Activated naive CD4-positive, alpha-beta T cell treated with anti-CD3 and anti-CD28 coated beads, Interleukin-2, amount 50 U/mL, for 24 hours (primary cell): Measurements from ENCODE around the gene RNF167.

Experiments used
- H3K27ac Mint-ChIP-seq: one replicate; pipeline ENCODE4 v1.8.0; 2021; ENCODE audit warnings: mild to moderate bottlenecking, mixed read lengths
- H3K27me3 Mint-ChIP-seq: one replicate; pipeline ENCODE4 v1.8.0; 2021; ENCODE audit warnings: mixed read lengths
- H3K36me3 Mint-ChIP-seq: one replicate; pipeline ENCODE4 v1.8.0; 2021; ENCODE audit warnings: mixed read lengths
- H3K4me1 Mint-ChIP-seq: one replicate; pipeline ENCODE4 v1.8.0; 2021; ENCODE audit warnings: mixed read lengths
- H3K4me3 Mint-ChIP-seq: one replicate; pipeline ENCODE4 v1.8.0; 2021; ENCODE audit warnings: mild to moderate bottlenecking, mixed read lengths
- H3K9me3 Mint-ChIP-seq: one replicate; pipeline ENCODE4 v1.8.0; 2021; ENCODE audit warnings: mixed read lengths

RNF167 gene

DNA sequence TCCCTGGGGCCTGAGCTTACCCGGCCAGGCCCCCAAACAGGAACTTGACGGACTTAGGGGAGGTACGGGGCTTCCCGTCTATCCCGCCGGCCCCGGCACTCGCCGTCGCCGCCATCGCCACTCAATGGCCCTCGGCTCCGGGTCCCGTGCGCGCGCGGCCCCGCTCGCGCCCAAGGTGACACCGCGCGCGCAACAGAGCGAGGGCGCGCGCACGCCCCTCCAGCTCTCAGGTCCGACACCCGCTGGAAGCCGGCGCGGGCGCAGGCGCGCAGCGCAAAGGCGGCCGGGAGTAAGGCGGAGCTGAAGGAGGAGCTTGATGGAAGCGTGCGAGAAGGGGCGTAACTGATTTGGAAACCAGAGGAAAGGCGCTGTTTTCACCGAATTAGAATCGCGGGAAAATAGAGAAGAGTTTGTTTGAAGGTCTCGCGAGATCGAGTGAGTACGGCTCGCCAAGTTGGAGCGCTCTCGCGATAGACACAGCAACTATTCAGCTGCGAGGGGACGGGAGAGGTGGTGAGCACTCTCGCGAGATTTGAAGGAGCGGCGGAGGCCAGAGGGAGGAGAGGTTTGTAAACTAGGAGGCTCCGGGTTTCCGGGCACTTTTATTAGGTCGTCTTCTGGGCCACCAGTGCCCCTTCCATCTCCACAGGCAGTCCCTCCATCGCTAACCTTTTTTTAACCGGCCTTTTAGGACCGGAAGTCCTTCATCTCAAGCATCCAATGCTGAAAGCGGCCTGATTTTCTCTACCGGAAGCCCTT is at the start of gene RNF167, which contains the start of gene SLC25A11:
Gene RNF167 (plus strand): TSS at position 473 of the 759 bp plus-strand sequence. CDS start 642 bp downstream, outside the sequence.
Gene SLC25A11 (minus strand): TSS at position 251 of the 759 bp plus-strand sequence. CDS start 136 bp downstream, at position 115.
- Mint-ChIP-seq H3K36me3 (peaks cover 14% of the 10 kb centered on the region), H3K4me1 (peaks cover 66% of the 10 kb centered on the region), H3K4me3 (peak within 1 kb of the TSS; percentile 94), H3K9me3 (no peaks in the 10 kb centered on the region), H3K27me3 (no peaks in the 10 kb centered on the region), H3K27ac (peak within 1 kb of the TSS; percentile 99)

GRCh38 chr17:4891411-4892410 is 48.4 kb upstream of the RNF167 start:
- Mint-ChIP-seq H3K4me1 (peaks cover 4% of the 10 kb centered on the region), H3K9me3 (no peaks in the 10 kb centered on the region), H3K27me3 (no peaks in the 10 kb centered on the region), H3K36me3 (peaks cover 4% of the 10 kb centered on the region), H3K27ac (no peak overlapping the region), H3K4me3 (no peak overlapping the region)

DNA sequence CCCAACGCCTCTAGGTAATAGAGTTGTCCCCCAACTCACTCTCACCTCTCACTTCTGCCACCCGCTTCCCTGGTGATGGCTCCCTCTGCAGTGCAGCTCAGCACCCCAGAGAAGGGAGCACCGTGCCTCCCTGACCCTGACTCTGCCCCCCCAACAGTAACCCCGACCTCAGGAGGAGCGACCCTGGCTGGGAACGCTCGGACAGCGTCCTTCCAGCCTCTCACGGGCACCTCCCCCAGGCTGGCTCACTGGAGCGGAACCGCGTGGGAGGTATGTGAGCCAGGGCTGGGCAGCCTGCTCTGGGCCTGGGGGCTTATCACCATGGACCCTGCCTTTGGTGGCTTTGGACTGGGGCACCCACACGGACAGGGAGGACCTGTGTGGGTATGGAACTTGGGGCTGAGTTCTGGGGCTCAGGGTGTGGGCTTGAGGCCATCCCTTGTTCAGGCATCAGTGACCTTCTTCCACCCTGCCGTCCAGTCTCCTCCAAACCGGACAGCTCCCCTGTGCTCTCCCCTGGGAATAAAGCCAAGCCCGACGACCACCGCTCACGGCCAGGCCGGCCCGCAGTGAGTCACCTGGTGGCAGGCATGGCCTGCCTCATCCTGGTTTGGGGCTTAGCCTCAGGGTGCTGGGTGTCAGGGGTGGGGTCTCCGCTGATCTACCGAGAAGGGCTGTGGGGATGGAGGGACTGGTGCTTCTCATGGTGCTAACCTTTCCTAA is 47.4 kb upstream of the RNF167 start:
- peaks cover 4% of the 10 kb centered on the region for H3K36me3 Mint-ChIP-seq
- no peaks in the 10 kb centered on the region for H3K9me3 Mint-ChIP-seq
- no peak overlapping the region for H3K4me3 Mint-ChIP-seq
- H3K27me3 Mint-ChIP-seq = no peaks in the 10 kb centered on the region
- H3K4me1 Mint-ChIP-seq = peaks cover 4% of the 10 kb centered on the region
- H3K27ac Mint-ChIP-seq = no peak overlapping the region

DNA sequence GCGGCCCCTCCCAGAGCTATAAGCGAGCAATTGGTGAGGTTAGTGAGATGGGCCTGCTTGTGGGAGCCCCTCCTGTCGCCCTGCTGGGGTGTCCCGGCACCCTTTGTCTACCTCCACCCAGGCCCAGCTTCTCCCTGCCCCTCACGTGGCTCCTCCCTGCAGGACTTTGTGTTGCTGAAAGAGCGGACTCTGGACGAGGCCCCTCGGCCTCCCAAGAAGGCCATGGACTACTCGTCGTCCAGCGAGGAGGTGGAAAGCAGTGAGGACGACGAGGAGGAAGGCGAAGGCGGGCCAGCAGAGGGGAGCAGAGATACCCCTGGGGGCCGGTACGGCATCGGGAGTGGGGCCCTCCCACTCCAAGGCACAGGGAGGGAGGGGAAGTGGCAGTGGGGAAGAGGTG is 46.8 kb upstream of the RNF167 start:
- H3K27ac Mint-ChIP-seq = no peak overlapping the region
- no peaks in the 10 kb centered on the region for H3K27me3 Mint-ChIP-seq
- peaks cover 4% of the 10 kb centered on the region for H3K36me3 Mint-ChIP-seq
- H3K9me3 Mint-ChIP-seq = no peaks in the 10 kb centered on the region
- H3K4me3 Mint-ChIP-seq = no peak overlapping the region
- peaks cover 5% of the 10 kb centered on the region for H3K4me1 Mint-ChIP-seq

DNA sequence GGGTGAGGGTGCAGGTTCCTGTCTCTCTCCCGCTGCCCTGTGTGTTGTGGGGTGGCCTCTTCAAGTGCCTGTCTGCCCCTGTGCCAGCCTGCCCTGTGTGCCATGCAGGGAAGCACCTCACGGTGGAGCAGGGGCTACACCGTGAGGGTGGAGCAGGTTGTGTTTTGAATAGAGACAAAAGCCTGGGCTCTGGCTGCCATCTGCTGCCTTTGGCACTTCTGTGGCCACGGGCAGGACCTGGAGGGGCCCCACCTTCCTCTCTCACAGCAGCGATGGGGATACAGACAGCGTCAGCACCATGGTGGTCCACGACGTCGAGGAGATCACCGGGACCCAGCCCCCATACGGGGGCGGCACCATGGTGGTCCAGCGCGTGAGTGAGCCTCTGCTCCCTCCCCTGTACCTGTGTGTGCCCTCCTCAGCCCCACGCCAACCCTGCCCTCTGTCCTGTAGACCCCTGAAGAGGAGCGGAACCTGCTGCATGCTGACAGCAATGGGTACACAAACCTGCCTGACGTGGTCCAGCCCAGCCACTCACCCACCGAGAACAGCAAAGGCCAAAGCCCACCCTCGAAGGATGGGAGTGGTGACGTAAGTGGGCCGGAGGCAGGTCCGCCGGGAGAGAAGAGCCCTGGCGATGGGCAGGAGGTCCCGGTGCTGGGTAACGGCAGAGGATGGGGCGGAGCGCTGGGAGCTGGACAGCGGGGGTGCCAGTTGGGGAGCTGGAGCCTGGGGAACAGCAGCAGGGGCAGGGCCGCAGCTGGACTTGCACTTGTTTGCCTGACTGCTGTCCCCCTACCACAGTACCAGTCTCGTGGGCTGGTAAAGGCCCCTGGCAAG is 46.1 kb upstream of the RNF167 start:
- Mint-ChIP-seq H3K36me3 (peaks cover 4% of the 10 kb centered on the region), H3K27ac (no peak overlapping the region), H3K27me3 (no peaks in the 10 kb centered on the region), H3K4me3 (no peak overlapping the region), H3K4me1 (peaks cover 9% of the 10 kb centered on the region), H3K9me3 (no peaks in the 10 kb centered on the region)

- peaks cover 13% of the 10 kb centered on the region for H3K4me1 Mint-ChIP-seq
- no peaks in the 10 kb centered on the region for H3K27me3 Mint-ChIP-seq
- no peak overlapping the region for H3K27ac Mint-ChIP-seq
- H3K4me3 Mint-ChIP-seq = no peak overlapping the region
- no peaks in the 10 kb centered on the region for H3K9me3 Mint-ChIP-seq
- H3K36me3 Mint-ChIP-seq = peaks cover 2% of the 10 kb centered on the region
Observed at GRCh38 chr17:4895121-4895520, 44.9 kb upstream of the RNF167 start.

DNA sequence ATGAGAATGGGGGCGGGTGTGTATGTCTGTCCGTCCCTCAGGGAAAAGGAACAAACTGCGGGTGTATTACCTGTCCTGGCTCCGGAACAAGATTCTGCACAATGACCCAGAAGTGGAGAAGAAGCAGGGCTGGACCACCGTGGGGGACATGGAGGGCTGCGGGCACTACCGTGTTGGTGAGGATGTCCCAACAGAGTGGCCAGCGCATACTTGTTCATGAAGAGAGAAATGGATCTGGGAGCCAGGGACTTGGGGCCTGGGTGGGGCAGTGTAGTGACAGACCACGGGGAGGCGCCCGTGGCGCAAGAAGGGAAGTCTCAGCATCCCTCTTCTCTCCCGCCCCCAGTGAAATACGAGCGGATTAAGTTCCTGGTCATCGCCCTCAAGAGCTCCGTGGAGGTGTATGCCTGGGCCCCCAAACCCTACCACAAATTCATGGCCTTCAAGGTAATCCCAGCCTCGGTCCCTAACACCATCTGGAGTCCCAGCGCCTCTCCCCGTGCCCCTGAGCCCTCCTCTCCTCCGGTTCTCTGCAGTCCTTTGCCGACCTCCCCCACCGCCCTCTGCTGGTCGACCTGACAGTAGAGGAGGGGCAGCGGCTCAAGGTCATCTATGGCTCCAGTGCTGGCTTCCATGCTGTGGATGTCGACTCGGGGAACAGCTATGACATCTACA is 44.3 kb upstream of the RNF167 start:
- H3K9me3 Mint-ChIP-seq = no peaks in the 10 kb centered on the region
- no peak overlapping the region for H3K4me3 Mint-ChIP-seq
- H3K27me3 Mint-ChIP-seq = no peaks in the 10 kb centered on the region
- H3K4me1 Mint-ChIP-seq = peaks cover 13% of the 10 kb centered on the region
- H3K36me3 Mint-ChIP-seq = no peaks in the 10 kb centered on the region
- H3K27ac Mint-ChIP-seq = no peak overlapping the region

- H3K36me3 Mint-ChIP-seq = no peaks in the 10 kb centered on the region
Observed at GRCh38 chr17:4896332-4897197, 43.5 kb upstream of the RNF167 start.

GRCh38 chr17:4897198-4897687 is 42.8 kb upstream of the RNF167 start:
- H3K4me1 Mint-ChIP-seq = peaks cover 15% of the 10 kb centered on the region
- H3K27ac Mint-ChIP-seq = no peak overlapping the region
- H3K4me3 Mint-ChIP-seq = no peak overlapping the region
- H3K9me3 Mint-ChIP-seq = no peaks in the 10 kb centered on the region
- no peaks in the 10 kb centered on the region for H3K36me3 Mint-ChIP-seq
- no peaks in the 10 kb centered on the region for H3K27me3 Mint-ChIP-seq

More at GRCh38 chr17:4896332-4897197, 43.5 kb upstream of the RNF167 start:
- Mint-ChIP-seq H3K27ac (no peak overlapping the region), H3K4me1 (peaks cover 13% of the 10 kb centered on the region), H3K9me3 (no peaks in the 10 kb centered on the region), H3K4me3 (no peak overlapping the region), H3K27me3 (no peaks in the 10 kb centered on the region)

GRCh38 chr17:4897785-4898184 is 42.3 kb upstream of the RNF167 start:
- Mint-ChIP-seq H3K27ac (no peak overlapping the region), H3K9me3 (no peaks in the 10 kb centered on the region), H3K4me1 (peaks cover 20% of the 10 kb centered on the region), H3K4me3 (no peak overlapping the region), H3K36me3 (no peaks in the 10 kb centered on the region), H3K27me3 (no peaks in the 10 kb centered on the region)

DNA sequence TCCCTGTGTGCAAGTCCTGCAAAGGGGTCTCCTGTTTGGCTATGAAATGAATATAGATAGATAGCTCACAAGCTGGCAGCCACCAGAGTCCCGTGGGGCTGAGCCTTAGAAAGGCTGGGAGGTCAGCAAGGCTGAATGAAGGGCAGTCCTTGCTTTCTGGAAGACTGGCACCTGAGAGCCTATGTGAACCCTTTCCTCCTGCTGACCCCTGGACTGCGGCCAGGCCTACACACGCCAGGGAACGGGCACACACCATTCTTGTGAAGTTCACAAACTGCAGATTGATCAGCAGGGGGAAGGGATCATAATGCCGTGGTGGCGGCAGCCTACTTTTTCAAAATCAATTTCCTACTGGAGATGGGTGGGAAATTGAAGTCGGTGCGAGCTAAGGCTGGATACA is 41.7 kb upstream of the RNF167 start:
- Mint-ChIP-seq H3K4me1 (peaks cover 26% of the 10 kb centered on the region), H3K9me3 (no peaks in the 10 kb centered on the region), H3K27me3 (no peaks in the 10 kb centered on the region), H3K4me3 (peak overlapping the region; percentile 74), H3K36me3 (no peaks in the 10 kb centered on the region), H3K27ac (no peak overlapping the region)

DNA sequence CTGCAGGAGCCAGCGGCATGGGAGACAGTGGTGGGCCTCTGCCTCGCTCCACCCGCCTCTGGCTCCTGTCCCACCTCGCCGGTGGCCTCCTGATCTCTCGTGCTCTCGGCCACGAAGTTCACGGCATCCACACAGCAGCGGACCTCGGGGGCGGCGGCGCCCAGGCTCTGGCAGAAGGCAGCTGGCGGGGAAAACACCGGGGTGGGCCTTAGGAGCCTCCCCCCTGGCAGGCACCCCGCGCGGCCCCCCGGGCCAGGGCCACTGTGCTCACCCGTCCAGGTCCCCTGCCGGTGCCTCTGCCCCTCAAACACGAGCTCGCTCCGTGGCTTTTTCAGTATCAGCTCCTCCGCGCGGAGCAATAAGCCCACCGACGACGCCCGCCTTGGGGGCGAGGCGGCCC is 41.1 kb upstream of the RNF167 start:
- Mint-ChIP-seq H3K36me3 (no peaks in the 10 kb centered on the region), H3K4me1 (peaks cover 31% of the 10 kb centered on the region), H3K9me3 (no peaks in the 10 kb centered on the region), H3K27ac (no peak overlapping the region), H3K27me3 (no peaks in the 10 kb centered on the region), H3K4me3 (peak overlapping the region; percentile 74)
